ENCODE measurements around the gene GNPDA1.

DNA sequence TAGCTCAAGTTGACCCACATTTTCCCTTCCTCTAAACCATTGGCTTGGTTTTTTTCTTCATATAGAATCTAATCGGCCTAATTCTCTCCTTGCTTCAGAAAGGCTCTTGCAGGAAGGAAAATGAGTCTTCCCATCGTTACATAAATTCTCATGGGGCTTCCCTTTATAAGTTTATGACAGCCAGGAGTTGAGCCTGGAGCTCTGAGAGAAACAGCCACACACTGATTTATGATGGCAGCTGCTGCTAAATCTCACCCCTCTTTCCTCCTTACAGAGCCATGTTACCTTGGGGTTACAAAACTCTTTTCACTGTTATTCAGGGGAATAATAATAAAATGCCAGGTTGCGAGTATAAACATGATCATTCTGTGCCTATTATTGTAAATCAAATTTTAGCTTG lies 49.1 kb downstream of the GNPDA1 start:
- no peak for TF ChIP-seq POLR2AphosphoS5 (IDR thresholded peaks at IDR 0.05; ENCODE audit: low read depth, low read length)
- TF ChIP-seq, protein P1, sequence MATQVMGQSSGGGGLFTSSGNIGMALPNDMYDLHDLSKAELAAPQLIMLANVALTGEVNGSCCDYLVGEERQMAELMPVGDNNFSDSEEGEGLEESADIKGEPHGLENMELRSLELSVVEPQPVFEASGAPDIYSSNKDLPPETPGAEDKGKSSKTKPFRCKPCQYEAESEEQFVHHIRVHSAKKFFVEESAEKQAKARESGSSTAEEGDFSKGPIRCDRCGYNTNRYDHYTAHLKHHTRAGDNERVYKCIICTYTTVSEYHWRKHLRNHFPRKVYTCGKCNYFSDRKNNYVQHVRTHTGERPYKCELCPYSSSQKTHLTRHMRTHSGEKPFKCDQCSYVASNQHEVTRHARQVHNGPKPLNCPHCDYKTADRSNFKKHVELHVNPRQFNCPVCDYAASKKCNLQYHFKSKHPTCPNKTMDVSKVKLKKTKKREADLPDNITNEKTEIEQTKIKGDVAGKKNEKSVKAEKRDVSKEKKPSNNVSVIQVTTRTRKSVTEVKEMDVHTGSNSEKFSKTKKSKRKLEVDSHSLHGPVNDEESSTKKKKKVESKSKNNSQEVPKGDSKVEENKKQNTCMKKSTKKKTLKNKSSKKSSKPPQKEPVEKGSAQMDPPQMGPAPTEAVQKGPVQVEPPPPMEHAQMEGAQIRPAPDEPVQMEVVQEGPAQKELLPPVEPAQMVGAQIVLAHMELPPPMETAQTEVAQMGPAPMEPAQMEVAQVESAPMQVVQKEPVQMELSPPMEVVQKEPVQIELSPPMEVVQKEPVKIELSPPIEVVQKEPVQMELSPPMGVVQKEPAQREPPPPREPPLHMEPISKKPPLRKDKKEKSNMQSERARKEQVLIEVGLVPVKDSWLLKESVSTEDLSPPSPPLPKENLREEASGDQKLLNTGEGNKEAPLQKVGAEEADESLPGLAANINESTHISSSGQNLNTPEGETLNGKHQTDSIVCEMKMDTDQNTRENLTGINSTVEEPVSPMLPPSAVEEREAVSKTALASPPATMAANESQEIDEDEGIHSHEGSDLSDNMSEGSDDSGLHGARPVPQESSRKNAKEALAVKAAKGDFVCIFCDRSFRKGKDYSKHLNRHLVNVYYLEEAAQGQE (IDR thresholded peaks at IDR 0.05; ENCODE audit: insufficient read depth in 1 of 2, low read depth in 2 of 2, low read length in 2 of 2), result no peak
- no peak for TF ChIP-seq TAF1 (IDR thresholded peaks at IDR 0.05; ENCODE audit: borderline replicate concordance, insufficient read depth, low read length)
- no peak for TF ChIP-seq SIN3A (IDR thresholded peaks at IDR 0.05; ENCODE audit: borderline replicate concordance, insufficient read depth, low read length)

Data from PFSK-1 (cell line).